Liver (tissue), 9 donors: Measurements from ENCODE around the gene PPP1R16B. TPM values are rescaled to one million over a fixed set of nuclear protein-coding genes. Genes with fewer than 3 reads are reported as not detected.

Experiments used
- DNase-seq: peaks from one replicate; pipeline ENCODE4 v3.0.0-alpha.2; 2017; ENCODE audit warnings: low spot score
- H3K27ac ChIP-seq, 2 donors: one replicate each; pipeline ENCODE4 v1.7.0; 2013; ENCODE audit warnings: inconsistent platforms in 2 of 2, low read length in 2 of 2, control low read depth in 1 of 2, low read depth in 1 of 2, mild to moderate bottlenecking in 1 of 2
- H3K27me3 ChIP-seq, 4 donors: one replicate each; pipeline versions ENCODE4 v1.6.1 to v1.7.0; 2013; ENCODE audit warnings: low read length in 3 of 4, inconsistent platforms in 1 of 4, mild to moderate bottlenecking in 1 of 4, moderate library complexity in 1 of 4; ENCODE audit not compliant: control insufficient read depth in 4 of 4, insufficient read depth in 4 of 4
- H3K36me3 ChIP-seq, 4 donors: one replicate each; pipeline versions ENCODE4 v1.6.1 to v1.7.0; 2013; ENCODE audit warnings: low read length in 3 of 4, mild to moderate bottlenecking in 3 of 4, low read depth in 1 of 4, moderate library complexity in 1 of 4; ENCODE audit not compliant: control insufficient read depth in 4 of 4, insufficient read depth in 3 of 4
- H3K4me1 ChIP-seq, 4 donors: one replicate each; pipeline versions ENCODE4 v1.6.1 to v1.7.0; 2013; ENCODE audit warnings: low read length in 3 of 4, mild to moderate bottlenecking in 3 of 4, moderate library complexity in 1 of 4; ENCODE audit not compliant: control insufficient read depth in 4 of 4, insufficient read depth in 4 of 4
- H3K4me3 ChIP-seq, 3 donors: one replicate each; pipeline versions ENCODE4 v1.6.1 to v1.7.0; 2013; ENCODE audit warnings: low read length in 3 of 3, control low read depth in 1 of 3, low read depth in 1 of 3, mild to moderate bottlenecking in 1 of 3
- H3K9ac ChIP-seq, 2 donors: one replicate each; pipeline ENCODE4 v1.7.0; 2013; ENCODE audit warnings: low read length in 2 of 2, mild to moderate bottlenecking in 2 of 2, moderate library complexity in 2 of 2, control low read depth in 1 of 2, low read depth in 1 of 2
- H3K9me3 ChIP-seq, 4 donors: one replicate each; pipeline versions ENCODE4 v1.6.1 to v1.7.0; 2013; ENCODE audit warnings: low read length in 3 of 4; ENCODE audit not compliant: control insufficient read depth in 4 of 4
- ATF3 ChIP-seq: IDR thresholded peaks from 2 replicates; pipeline ENCODE4 v1.6.1; 2016; ENCODE audit warnings: antibody characterized with exemption
- CTCF ChIP-seq: fragments of 150-350 bp; IDR thresholded peaks from 2 replicates; pipeline ENCODE4 v1.5.1; 2017; ENCODE audit warnings: improper control_type of control experiment, low read depth, low read length; ENCODE audit not compliant: missing input control
- EGR1 ChIP-seq, 2 donors: IDR thresholded peaks; 2 replicates each; pipeline ENCODE4 v1.6.1; 2016 to 2018; ENCODE audit warnings: antibody characterized with exemption in 2 of 2, low read depth in 2 of 2
- FOXA1 ChIP-seq: IDR thresholded peaks from 2 replicates; pipeline ENCODE4 v1.6.1; 2016; ENCODE audit warnings: antibody characterized with exemption
- FOXA2 ChIP-seq: IDR thresholded peaks from 2 replicates; pipeline ENCODE4 v1.6.1; 2016; ENCODE audit warnings: antibody characterized with exemption
- GABPA ChIP-seq, 2 donors: IDR thresholded peaks in 1 of 2; conservative IDR thresholded peaks in 1 of 2; 2 replicates each; pipeline ENCODE4 v1.6.1; 2016; ENCODE audit warnings: antibody characterized with exemption in 2 of 2, mild to moderate bottlenecking in 1 of 2, moderate library complexity in 1 of 2
- HNF4A ChIP-seq, 2 donors: conservative IDR thresholded peaks; 2 replicates each; pipeline ENCODE4 v1.6.1; 2016; ENCODE audit warnings: antibody characterized with exemption in 2 of 2, mild to moderate bottlenecking in 2 of 2
- HNF4G ChIP-seq: IDR thresholded peaks from 2 replicates; pipeline ENCODE4 v1.6.1; 2016; ENCODE audit warnings: antibody characterized with exemption
- JUND ChIP-seq, 2 donors: IDR thresholded peaks; 2 replicates each; pipeline ENCODE4 v1.6.1; 2016; ENCODE audit warnings: antibody characterized with exemption in 2 of 2
- MAX ChIP-seq: IDR thresholded peaks from 2 replicates; pipeline ENCODE4 v1.6.1; 2016; ENCODE audit warnings: antibody characterized with exemption
- NR2F2 ChIP-seq: IDR thresholded peaks from 2 replicates; pipeline ENCODE4 v1.6.1; 2016; ENCODE audit warnings: antibody characterized with exemption
- RAD21 ChIP-seq, 2 donors: IDR thresholded peaks; 2 replicates each; pipeline ENCODE4 v1.6.1; 2016; ENCODE audit warnings: antibody characterized with exemption in 2 of 2, mild to moderate bottlenecking in 2 of 2
- RXRA ChIP-seq, 2 donors: IDR thresholded peaks; 2 replicates each; pipeline ENCODE4 v1.6.1; 2017 to 2018; ENCODE audit warnings: antibody characterized with exemption in 2 of 2, mild to moderate bottlenecking in 1 of 2
- SP1 ChIP-seq: IDR thresholded peaks from 2 replicates; pipeline ENCODE4 v1.6.1; 2018; ENCODE audit warnings: antibody characterized with exemption, mild to moderate bottlenecking
- TAF1 ChIP-seq: conservative IDR thresholded peaks from 2 replicates; pipeline ENCODE4 v1.6.1; 2016; ENCODE audit warnings: antibody characterized with exemption, mild to moderate bottlenecking
- YY1 ChIP-seq: IDR thresholded peaks from 2 replicates; pipeline ENCODE4 v1.6.1; 2016; ENCODE audit warnings: antibody characterized with exemption, mild to moderate bottlenecking
- ZBTB33 ChIP-seq: IDR thresholded peaks from 2 replicates; pipeline ENCODE4 v1.6.1; 2016; ENCODE audit warnings: antibody characterized with exemption
- WGBS: extraction: QIAGEN DNeasy Blood & Tissue Kit; methylation state at CpG from one replicate; pipeline ENCODE4 v1.1.7; 2013; 5-methylcytosine and 5-hydroxymethylcytosine counted together
- polyA plus RNA-seq, 2 donors: library from polyadenylated mRNA; stranded (reverse) in 1 of 2; unstranded in 1 of 2; fragments of 200-250 nt in 1 of 2; fragments of >200 nt in 1 of 2; fragmentation: Nextera tagmentation in 1 of 2; extraction: Ambion mirVana in 1 of 2; gene quantifications; one replicate each; pipeline versions ENCODE4 v1.2.1 to v1.2.3, GENCODE V29; 2013 to 2015
- total RNA-seq, 2 donors: library from RNA; depleted of rRNA; stranded (reverse); fragments of >200 nt; gene quantifications; one replicate each; pipeline ENCODE4 v1.2.3, GENCODE V29; 2014
- donor health status: healthy.
- donor health status: healthy.
- donor health status: healthy.
- donor health status: healthy.
- donor health status: healthy.

PPP1R16B gene
- total and polyA plus RNA-seq, 4 donors: 0.84 to 5.7 (median 1.2) TPM

- Histone ChIP-seq H3K4me1 (peaks cover 2 to 17% (median 13%) of the 10 kb centered on the region in 4 donors), H3K36me3 (peaks cover 0 to 60% (median 37%) of the 10 kb centered on the region in 4 donors), H3K9ac (no peak overlapping the region), H3K4me3 (no peak overlapping the region), H3K27me3 (no peaks in the 10 kb centered on the region), H3K9me3 (no peaks in the 10 kb centered on the region), H3K27ac (no peak overlapping the region)
- DNase-seq: no peak
- TF ChIP-seq HNF4G (no peak), HNF4A (conservative IDR thresholded peaks at IDR 0.05) (no peak), GABPA (IDR thresholded peaks at IDR 0.05 in 1 of 2, conservative IDR thresholded peaks at IDR 0.05 in 1 of 2) (no peak), YY1 (no peak), JUND (IDR thresholded peaks at IDR 0.05) (no peak), RXRA (IDR thresholded peaks at IDR 0.05) (no peak), TAF1 (no peak), RAD21 (IDR thresholded peaks at IDR 0.05) (no peak), FOXA2 (no peak), ATF3 (no peak), NR2F2 (no peak), FOXA1 (no peak)
Measured at GRCh38 chr20:38762174-38762573, 43.3 kb upstream of the PPP1R16B start.

- H3K4me3 ChIP-seq: no peak overlapping the region
- H3K27ac ChIP-seq: no peak overlapping the region
- no peaks in the 10 kb centered on the region for H3K9me3 ChIP-seq
- peaks cover 1 to 56% (median 31%) of the 10 kb centered on the region in 4 donors for H3K36me3 ChIP-seq
- 84% methylated on average over 1 of the region's 1 CpG for WGBS
- H3K9ac ChIP-seq: no peak overlapping the region
- H3K4me1 ChIP-seq: peaks cover 2 to 19% (median 13%) of the 10 kb centered on the region in 4 donors
- H3K27me3 ChIP-seq: no peaks in the 10 kb centered on the region
- no peak for DNase-seq
- TF ChIP-seq HNF4G (no peak), ATF3 (no peak), RAD21 (IDR thresholded peaks at IDR 0.05) (no peak), FOXA1 (no peak), JUND (IDR thresholded peaks at IDR 0.05) (no peak), FOXA2 (no peak), ZBTB33 (no peak), GABPA (IDR thresholded peaks at IDR 0.05 in 1 of 2, conservative IDR thresholded peaks at IDR 0.05 in 1 of 2) (no peak), MAX (no peak), EGR1 (IDR thresholded peaks at IDR 0.05; ENCODE audit: low read depth in 2 of 2) (no peak), CTCF (no peak), SP1 (no peak), RXRA (IDR thresholded peaks at IDR 0.05) (no peak), NR2F2 (no peak), YY1 (no peak), HNF4A (conservative IDR thresholded peaks at IDR 0.05) (no peak), TAF1 (no peak)
Measured at GRCh38 chr20:38763616-38764015, 41.9 kb upstream of the PPP1R16B start.
